WI38 (cell line): ENCODE results near the gene CD99.
"Not testable (repeated sequence)": the region's sequence is repeated elsewhere in the genome, so short reads cannot be mapped to it uniquely, and the experiment has no call there.

ENCODE experiments used
- H3K4me3 ChIP-seq: 2 replicates; pipeline ENCODE4 v1.5.1; 2011; ENCODE audit warnings: low read depth, mild to moderate bottlenecking, control low read depth, low read length
- TF ChIP-seq, protein P1 (sequence below): IDR thresholded peaks from 2 replicates; pipeline ENCODE4 v1.5.1; 2012; ENCODE audit warnings: low read depth, mild to moderate bottlenecking, control low read depth, low read length

CD99 gene

DNA sequence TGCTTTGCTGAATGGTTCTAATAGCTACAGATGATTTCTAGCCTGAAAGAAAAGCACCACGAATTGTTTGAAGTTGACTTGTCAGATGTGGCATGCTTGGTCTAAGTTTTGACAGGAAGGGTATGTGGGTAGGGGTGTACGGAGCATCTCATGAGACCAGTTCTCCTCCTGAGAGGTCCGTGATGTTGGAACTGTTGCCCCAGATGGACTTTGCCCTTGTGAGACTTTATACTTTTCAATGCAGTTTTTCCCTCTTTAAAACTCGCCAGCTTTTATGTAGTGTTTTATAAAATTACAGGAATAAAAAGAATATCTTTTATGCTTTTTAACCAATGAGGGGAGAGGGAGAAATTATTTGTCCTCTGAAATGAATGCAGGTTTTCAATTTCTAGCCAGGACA, 44.2 kb downstream of the CD99 start:
- no peak overlapping the region for H3K4me3 ChIP-seq
- TF ChIP-seq, protein P1, sequence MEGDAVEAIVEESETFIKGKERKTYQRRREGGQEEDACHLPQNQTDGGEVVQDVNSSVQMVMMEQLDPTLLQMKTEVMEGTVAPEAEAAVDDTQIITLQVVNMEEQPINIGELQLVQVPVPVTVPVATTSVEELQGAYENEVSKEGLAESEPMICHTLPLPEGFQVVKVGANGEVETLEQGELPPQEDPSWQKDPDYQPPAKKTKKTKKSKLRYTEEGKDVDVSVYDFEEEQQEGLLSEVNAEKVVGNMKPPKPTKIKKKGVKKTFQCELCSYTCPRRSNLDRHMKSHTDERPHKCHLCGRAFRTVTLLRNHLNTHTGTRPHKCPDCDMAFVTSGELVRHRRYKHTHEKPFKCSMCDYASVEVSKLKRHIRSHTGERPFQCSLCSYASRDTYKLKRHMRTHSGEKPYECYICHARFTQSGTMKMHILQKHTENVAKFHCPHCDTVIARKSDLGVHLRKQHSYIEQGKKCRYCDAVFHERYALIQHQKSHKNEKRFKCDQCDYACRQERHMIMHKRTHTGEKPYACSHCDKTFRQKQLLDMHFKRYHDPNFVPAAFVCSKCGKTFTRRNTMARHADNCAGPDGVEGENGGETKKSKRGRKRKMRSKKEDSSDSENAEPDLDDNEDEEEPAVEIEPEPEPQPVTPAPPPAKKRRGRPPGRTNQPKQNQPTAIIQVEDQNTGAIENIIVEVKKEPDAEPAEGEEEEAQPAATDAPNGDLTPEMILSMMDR, result no peak

DNA sequence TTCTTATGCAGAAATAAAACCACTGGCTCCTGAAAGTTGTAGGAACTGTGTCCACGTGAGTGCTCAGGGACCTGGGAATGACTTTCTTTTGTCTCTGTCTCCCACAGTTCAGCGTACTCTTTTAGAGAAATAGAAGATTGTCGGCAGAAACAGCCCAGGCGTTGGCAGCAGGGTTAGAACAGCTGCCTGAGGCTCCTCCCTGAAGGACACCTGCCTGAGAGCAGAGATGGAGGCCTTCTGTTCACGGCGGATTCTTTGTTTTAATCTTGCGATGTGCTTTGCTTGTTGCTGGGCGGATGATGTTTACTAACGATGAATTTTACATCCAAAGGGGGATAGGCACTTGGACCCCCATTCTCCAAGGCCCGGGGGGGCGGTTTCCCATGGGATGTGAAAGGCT, 49.6 kb downstream of the CD99 start:
- H3K4me3 ChIP-seq, result no peak overlapping the region
- TF ChIP-seq, protein P1, result no peak

DNA sequence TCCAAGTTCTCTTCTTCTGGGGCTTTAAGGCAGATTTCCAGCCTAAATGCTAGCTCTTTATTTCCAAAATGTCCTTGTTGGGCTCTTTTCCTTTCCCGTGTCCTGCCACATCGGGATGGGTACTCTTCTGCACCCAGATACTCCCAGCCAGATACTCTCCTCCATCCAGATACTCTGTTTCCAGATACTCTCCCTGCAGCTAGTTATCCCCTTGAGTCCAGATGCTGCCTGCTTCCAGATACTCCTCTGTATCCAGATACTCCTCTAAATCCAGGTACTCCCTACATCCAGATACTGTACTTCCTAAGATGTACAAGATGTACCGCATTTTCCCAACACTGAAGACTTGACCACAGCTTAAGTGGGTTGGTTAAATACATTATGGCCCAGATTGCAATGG, 50.3 kb downstream of the CD99 start:
- TF ChIP-seq, protein P1, result no peak
- no peak overlapping the region for H3K4me3 ChIP-seq

DNA sequence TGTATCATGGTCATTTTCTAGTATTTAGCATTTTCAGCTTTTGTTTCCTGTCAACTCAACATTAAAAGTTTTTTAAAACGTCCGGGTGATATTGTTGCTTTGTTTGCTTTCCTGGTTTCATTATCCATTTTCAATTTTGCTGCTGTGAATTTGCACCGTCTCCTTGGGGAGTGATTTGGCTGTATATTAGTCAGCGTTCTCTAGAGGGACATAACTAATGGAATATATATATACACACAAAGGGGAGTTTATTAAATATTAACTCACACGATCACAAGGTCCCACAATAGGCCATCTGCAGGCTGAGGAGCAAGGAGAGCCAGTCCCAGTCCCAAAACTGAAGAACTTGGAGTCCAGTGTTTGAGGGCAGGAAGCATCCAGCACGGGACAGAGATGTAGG, 55.2 kb downstream of the CD99 start:
- H3K4me3 ChIP-seq, result not testable (repeated sequence)

DNA sequence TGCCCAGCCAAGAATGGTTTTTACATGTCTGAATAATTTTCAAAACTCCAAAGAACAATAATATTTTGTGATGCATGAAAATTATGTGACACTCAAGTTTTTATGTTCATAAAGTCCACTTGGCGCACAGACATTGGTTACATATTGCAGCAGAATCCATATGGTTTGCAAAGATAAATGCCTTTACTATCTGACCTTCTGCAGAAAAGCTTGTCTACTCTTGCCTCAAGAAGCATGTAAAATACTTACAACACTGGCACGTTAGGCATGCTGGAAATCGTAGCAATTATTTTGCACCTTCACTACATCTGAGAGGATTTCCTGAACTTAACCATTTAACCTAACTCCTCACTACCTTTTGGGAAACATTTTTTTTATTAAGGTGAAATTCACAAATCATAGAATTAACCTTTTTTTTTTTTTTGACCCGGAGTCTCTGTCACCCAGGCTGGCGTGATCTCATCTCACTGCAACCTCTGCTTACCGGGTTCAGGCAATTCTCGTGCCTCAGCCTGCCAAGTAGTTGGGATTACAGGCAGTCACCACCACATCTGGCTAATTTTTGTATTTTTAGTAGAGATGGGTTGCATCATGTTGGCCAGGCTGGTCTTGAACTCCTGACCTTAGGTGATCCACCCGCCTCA, 57.2 kb downstream of the CD99 start:
- TF ChIP-seq, protein P1, result no peak
- no peak overlapping the region for H3K4me3 ChIP-seq

DNA sequence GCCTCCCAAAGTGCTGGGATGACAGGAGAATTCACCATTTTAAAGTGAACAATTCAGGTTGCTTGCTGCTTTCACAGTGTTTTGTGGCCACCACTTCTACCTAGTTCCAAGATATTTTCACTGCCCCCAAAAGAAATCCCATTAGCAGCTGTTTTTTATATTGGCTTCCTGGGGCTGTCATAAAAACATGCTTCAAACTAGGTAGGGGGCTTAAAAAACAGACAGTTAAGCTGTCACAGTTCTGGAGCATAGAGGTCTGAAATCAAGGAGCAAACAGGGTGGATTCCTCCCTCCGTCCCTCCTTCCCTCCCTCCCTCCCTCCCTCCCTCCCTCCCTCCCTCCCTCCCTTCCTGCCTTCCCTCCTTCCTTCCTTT, 57.7 kb downstream of the CD99 start:
- no peak overlapping the region for H3K4me3 ChIP-seq
- TF ChIP-seq, protein P1, result no peak

DNA sequence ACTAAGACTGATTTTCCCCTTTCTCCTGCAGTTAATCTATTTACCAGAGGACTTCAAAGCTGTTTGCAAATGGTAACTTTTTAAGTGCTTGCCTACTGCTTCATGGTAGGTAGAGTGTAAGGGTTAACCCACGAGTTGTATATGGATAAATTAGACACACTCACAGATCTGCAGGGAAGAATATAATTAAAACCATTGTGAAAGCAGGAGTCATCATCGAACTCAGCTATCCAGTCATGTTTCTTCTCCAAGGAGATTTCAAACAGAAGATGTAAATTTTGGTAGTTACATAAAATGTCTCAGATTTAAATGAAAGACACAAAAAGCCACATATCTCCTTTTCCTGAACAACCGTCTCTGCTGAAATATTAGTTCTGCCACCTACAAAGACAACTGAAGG, 60.2 kb downstream of the CD99 start:
- no peak overlapping the region for H3K4me3 ChIP-seq
- TF ChIP-seq, protein P1, result no peak

DNA sequence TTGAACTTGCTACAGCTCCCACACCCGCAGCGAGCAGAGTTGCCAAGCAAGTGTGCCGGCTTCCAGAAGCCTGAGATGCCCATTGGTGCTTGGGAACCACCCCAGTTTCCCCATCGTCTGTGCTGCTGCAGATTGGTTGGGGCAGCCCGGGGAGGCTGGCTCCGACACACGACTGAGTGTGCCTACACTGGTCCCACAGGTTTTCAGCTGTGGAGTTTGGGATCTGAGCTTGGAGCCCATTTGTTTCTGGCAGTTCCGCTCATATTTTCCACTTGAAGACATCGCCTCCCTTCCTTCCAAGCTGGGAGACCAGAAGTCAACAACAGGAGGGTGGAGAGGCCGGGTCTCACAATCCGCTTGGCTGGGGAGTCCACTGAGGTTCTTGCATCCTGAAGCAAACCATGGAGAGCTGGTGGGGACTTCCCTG, 60.8 kb downstream of the CD99 start, which contains the start of gene XG:
Gene XG (plus strand): TSS at position 167 of the 427 bp plus-strand sequence. CDS start 235 bp downstream, at position 402.
- not testable (repeated sequence) for H3K4me3 ChIP-seq

DNA sequence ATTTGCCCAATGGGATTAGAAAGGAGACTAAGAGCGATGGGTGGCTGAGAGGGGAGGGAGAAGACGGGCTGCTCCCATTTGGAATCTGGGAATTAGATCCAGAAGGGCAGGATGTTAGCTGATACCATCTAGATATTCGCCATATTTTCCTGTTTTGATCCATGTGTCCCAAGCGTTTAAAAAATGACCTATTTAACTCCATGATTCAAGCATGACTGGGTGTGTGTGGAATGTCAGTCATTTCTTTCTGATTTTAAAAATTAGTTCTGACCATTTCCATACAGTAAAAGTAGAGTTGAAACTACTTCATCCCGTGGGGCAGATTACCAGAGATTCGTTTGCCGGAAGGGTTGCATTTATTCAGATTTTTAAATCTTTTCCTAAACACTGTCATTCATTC, 61.3 kb downstream of the CD99 start:
- not testable (repeated sequence) for H3K4me3 ChIP-seq

DNA sequence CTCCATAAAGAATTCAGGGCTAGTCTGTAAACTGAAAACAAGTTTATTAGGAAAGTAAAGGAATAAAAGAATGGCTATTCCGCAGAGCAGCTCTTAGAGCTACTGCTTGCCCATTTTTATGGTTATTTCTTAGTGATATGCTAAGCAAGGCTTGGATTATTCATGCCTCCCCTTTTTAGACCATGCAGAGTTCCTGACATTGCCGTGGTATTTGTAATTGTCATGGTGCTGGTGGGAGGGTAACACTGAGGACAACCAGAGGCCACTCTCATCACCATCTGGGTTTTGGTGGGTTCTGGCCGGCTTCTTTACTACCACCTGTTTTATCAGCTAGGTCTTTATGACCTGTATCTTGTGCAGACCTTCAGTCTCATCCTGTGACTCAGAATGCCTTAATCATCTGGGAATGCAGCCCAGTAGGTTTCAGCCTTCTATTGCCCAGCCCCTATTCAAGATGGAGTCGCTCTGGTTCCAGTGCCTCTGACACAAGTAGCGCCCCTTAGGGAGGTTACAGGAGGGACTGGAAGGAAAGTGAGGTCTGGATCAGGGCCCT, 64.1 kb downstream of the CD99 start:
- not testable (repeated sequence) for H3K4me3 ChIP-seq
